ENCODE data around the gene SMAD3.

SMAD3 gene

GRCh38 chr15:67202991-67203390, 137.6 kb downstream of the SMAD3 start:
- no peak for DNase-seq

DNA sequence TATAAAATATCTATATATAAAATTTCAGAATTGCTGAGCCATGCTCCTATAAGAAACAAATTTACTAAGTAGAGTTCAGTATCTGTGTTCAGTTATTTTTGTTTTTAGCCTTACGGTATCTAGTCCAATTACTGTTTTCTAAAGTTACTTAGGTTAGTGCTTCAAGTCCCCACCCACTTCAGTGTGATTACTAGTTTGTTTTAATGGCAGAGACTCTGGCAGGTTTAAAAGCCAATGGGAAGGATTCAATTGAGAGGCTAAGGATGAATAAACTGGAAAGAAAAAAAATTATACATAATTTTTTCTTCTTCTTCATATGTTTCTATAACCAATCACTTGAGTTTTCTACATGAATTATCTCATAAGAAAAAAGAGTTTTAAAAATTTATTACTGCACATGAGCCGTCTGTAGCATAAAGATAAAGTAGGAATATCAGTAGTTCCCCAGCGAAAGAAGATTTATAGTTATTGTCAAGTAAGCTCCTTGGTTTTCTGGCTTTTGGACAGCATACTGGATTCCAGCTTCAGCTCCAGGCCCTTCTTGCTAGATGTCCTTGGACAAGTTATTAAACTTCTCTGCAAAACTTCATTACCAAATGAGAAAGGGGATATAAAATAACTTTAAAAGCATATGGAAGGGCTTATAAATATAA, 142.3 kb downstream of the SMAD3 start:
- DNase-seq = no peak

DNA sequence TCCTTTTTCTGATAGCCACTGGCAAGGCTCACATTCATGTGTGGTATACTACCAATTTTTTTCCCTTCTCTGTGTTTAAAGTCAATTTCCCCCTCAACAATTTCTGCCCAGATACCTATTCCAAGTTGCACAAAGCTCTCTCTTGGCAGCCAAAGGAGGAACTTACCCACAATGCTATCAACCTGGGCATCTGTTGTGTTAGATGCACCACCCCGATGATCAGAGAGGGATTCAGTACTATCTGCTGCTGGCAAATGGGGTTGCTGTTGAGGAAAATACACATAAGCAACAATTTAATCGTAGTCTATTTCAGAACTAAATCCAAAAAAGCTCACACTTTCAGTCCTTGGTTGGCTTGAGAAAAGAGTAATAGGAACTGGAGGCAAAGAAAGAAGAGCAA, 143.0 kb downstream of the SMAD3 start:
- no peak for DNase-seq

- no peak for DNase-seq
These were observed 145.3 kb downstream of the SMAD3 start for GRCh38 chr15:67210555-67211168.

DNA sequence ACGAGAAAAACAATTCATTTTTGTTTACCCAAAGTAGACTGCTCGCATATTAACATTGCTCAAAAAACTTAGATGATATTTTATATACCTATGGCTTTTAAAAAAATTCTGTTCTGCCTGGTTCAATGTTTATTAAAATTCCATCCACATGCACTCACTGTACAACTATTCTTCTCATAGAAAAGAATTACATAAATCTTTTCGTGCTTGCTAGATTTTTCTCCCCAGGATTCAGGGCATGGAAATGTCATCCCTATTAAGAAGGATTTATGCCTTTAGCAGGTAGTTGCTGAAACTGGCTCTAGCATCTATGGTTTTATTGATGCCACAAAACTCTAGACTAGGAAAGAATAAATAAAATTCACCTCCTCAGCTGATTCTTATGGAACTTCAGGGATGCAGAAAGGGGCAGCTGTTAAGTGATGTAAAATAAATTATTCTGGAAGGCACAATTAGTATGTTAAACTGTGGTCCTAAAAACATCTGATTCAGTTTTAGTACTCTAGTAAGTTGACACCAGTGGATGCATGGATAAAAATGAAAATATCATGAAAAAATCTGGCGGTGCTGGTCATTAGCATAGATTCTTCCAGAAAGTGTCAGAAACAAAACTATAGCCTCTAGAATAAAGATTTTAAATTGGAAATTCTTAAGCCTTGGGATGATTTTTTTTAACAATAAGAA, 147.4 kb downstream of the SMAD3 start:
- DNase-seq = no peak

GRCh38 chr15:67215102-67215501, 149.7 kb downstream of the SMAD3 start:
- no peak for DNase-seq

DNA sequence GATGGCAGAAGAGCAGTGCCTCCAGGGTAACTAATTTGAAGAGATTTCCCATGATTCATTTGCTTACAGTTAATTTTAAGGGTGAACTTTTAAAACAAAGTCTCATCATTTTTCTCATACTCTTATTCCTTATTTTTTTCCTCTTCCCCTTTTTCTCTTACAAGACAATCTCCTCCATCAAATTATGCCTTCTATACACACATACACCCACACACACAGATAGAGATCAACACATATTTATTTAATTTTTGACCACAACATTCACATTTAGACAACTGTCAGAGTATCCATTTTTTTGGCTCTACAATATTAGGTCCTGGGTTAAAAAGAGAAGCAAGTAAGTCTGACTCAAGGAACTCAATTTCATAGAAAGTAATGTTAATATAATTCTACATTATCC, 151.5 kb downstream of the SMAD3 start:
- DNase-seq = no peak

DNA sequence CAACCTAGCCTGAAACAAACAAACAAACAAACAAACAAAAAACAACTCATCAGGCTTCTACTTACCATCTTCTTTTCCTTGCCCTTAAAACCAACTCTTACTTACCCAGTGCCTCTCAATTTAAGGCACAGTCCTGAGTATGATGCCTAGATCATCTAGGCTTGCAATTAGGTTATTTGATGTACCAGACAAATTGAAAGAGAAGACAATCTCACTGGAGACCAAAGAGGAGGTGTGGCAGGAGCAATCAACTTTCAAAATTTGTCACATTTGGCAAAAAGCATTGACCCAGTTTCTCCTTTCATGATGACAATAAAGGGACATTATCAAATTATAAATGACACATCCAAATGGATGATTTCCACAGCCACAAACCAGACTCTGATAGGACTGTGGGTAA, 153.0 kb downstream of the SMAD3 start:
- no peak for DNase-seq

- DNase-seq = no peak
These were observed 153.9 kb downstream of the SMAD3 start for GRCh38 chr15:67219288-67219687.

DNA sequence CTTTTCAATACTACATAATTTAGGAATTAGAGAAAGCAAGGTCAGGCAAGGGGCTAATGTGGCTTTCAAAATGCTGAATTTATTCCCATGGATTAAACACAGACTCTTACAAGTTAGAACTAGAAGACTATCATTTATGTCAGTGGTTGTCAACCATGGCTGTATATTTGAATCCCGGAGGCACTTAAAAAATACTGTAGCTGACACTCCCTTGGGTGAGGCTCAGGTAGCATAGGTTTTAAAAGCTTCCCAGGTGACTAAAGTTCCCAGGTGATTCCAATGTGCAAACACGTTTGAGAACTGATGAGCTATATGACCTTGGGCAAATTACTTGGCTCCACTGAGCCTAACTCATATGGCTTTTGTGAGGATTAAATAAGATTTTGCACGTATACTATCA, 159.5 kb downstream of the SMAD3 start:
- DNase-seq = no peak

DNA sequence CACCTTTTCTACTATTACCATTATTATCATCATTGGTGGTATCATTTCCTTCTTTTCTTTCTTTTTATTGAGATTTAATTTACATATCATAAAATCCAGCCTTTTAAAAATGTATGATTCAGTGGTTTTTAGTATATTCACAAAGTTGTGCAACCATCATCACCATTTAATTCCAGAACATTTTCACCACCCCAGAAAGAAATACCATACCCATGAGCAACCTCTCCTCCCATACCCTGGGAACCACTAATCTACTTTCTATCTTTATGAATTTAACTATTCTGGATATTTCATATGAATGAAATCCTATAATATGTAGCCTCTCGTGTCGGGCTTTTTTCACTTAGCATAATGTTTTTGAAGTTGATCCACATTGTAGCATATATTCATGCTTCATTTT, 159.9 kb downstream of the SMAD3 start:
- no peak for DNase-seq

- no peak for DNase-seq
These were observed 162.0 kb downstream of the SMAD3 start for GRCh38 chr15:67227431-67227830.

DNA sequence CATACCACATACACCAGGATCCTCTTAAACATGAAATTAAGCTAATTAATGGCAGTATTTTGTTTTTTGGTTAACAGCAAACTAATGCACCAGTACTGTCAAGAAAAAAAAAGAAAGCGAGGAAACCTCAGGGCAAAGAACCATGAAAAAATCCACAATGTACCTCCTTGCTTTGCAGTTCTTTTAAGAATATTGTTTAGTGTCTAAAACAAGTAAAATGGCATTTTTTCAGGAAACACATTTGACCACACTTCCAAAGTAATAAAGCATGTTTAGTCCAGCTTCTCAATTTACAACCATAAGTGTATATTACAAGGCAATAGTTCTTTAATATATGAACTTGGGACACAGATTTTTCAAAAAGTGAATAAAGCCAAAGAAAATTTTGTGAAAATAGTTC, 162.4 kb downstream of the SMAD3 start:
- DNase-seq = no peak

DNA sequence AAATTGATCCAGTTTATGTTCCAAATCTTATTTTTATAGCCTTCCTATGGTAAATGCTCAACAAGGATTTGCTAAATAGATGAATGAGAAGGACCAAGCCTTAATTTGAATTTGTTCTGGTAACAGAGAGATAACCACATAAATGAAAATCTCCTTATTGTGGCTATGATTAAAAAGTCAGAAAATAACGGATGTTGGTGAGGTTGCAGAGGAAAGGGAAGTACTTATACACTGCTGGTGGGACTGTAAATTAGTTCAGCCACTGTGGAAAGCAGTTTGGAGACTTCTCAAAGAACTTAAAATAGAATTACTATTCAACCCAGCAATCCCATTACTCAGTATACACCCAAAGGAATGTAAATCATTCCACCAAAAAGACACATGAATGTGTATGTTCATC, 162.9 kb downstream of the SMAD3 start:
- no peak for DNase-seq

DNA sequence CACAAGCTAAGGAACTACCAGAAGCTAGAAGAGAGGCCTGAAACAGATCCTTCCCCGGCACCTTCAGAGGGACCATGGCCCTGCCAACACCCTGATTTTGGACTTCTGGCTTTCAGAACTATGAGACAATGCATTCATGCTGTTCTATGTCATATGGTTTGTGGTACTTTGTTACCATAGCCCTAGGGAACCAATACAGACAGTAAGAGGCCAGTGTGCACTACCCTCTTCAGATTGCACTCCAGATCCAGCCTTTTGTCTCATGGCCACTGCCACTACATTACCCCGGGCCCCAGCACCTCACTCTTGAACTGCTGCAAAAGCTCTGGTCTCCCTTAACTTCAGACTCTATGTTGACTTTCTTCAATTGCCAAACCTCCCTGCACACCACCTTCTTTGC, 165.1 kb downstream of the SMAD3 start:
- DNase-seq = no peak

DNA sequence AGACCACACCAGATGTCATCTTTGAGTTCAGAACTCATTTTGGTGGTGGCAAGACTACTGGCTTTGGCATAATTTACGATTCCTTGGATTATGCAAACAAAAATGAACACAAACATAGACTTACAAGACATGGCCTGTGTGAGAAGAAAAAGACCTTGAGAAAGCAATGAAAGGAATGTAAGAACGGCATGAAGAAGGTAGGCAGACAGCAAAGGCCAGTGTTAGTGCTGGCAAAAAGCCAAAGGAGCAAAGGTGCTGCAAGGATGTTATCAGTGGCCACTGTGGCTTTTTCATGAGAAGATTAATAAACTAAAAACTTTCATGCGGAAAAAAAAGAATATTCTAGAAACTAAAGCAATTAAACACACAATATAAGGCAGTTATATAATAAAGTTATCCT, 167.2 kb downstream of the SMAD3 start:
- DNase-seq = no peak

DNA sequence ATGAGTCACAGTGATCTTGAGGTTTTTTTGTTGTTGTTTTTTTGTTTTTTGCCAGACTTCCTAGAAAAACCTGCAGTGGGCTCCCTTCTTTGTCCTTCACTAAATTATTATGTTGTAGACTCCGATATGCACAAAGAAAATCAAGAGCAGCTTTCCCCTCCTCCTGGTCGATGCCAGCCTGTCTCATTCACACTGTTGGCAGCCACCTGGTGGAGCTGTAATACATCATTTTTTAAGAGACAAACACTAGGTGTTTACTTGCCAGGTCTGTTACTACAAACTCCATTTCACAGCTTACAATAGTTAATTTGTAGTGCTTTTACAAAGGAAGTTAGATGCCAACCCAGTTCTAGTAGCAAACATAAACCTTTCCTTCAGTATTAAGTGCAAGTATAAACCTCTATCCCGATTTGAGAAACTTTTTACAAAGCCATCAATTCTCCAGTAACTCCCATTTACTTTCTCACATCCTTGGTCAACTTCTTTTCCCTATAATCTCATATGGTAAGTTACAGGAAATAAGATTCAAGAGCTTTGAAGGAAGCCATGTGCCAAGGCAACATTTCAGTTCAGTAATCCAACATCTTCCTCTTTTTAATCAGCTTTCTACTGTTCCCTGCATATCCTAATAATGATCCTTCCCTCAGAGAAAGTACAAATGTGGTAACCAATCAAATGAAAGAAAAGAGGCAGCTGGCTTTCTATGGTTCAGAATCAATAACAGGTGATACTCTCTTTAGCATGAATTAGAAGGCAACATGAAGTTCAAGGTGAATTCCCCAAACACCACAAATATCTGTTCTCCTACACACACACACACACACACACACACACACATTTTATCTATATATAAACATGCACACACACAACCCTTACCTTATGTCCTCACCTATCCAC, 175.1 kb downstream of the SMAD3 start:
- peak; percentile 14 for DNase-seq

DNA sequence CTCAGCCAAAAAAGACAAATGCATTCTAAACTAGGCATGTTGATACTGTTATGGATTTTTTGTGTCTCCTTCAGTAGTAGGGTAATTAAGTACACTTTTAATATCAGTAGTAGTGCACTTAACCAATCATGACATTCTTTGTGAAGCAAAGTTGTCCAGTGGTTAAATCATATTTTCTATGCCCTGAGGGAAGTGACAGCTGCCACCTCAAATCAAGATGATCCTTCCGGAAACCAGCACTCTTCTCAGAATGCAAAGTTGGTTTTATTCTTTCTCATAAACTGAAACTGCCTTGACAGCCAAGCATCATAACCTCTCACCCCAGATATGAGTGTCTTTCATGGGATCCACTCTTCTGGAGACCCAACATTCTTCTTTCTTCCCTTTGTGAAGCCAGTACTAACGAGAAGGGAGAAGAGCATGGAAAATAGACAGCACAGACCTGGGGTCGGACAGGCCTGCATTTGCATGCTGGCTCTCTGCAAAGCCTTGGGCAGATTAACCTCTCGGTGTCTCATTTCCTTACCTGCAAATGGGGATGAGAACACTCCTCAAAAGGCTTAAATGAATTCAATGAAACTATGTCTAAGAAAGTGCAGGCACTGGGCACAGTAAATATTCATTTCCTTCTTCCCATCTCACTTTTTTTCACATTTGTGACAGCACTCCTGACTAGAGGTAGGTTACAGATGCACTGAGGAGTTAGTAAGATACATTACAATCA, 175.9 kb downstream of the SMAD3 start:
- DNase-seq = no peak

GRCh38 chr15:67242708-67243111, 177.3 kb downstream of the SMAD3 start:
- no peak for DNase-seq
